ENCODE data around the gene USP6NL. TPM values are rescaled to one million over a fixed set of nuclear protein-coding genes. Genes with fewer than 3 reads are reported as not detected.

Gene USP6NL
- polyA plus RNA-seq, 3 donors = 5.5 to 7.7 (median 6.7) TPM

- no peaks in the 10 kb centered on the region for H3K36me3 ChIP-seq (replicated peaks in 1 of 2; ENCODE audit: control insufficient read depth in 1 of 2, insufficient read depth in 2 of 2, low read length in 2 of 2)
- no peaks in the 10 kb centered on the region for H3K27me3 ChIP-seq (ENCODE audit: control insufficient read depth in 2 of 2, insufficient read depth in 2 of 2, low read length in 2 of 2)
- no peaks in the 10 kb centered on the region for H3K9me3 ChIP-seq (replicated peaks in 1 of 2; ENCODE audit: control insufficient read depth in 1 of 2, insufficient read depth in 1 of 2, low read length in 2 of 2)
- Mint-ChIP-seq H3K27me3 (ENCODE audit: low read depth in 3 of 3) (peaks cover 0 to 11% (median 2%) of the 10 kb centered on the region in 3 donors), H3K4me3 (no peak overlapping the region), H3K36me3 (peaks cover 11 to 15% of the 10 kb centered on the region in 2 donors), H3K4me1 (peaks cover 1% of the 10 kb centered on the region), H3K27ac (peak overlapping the region in 1 of 7 donors; percentile 21), H3K9me3 (peaks cover 0 to 2% (median 0%) of the 10 kb centered on the region in 7 donors)
- no peak overlapping the region for H3K4me3 ChIP-seq (replicated peaks in 1 of 3; ENCODE audit: low read depth in 2 of 3, low read length in 3 of 3)
- no peak overlapping the region for H2AFZ ChIP-seq (ENCODE audit: insufficient read depth, low read depth, low read length, poor library complexity, severe bottlenecking)
- intact Hi-C loops (cut with micrococcal nuclease) = no loop called here
- no peak overlapping the region for H3K27ac ChIP-seq (ENCODE audit: low read depth in 1 of 2, low read length in 2 of 2)
- H3K9ac ChIP-seq (ENCODE audit: insufficient read depth, low read length, poor library complexity, severe bottlenecking) = no peak overlapping the region
- no peaks in the 10 kb centered on the region for H4K20me1 ChIP-seq (ENCODE audit: insufficient read depth, low read length)
- no peak for DNase-seq
- no peak for TF ChIP-seq CTCF (IDR thresholded peaks at IDR 0.05)
- 95% methylated on average over 6 of the region's 8 CpGs for WGBS (ENCODE audit: insufficient coverage)
- no peaks in the 10 kb centered on the region for H3K79me2 ChIP-seq (ENCODE audit: insufficient read depth, low read length)
- no peaks in the 10 kb centered on the region for H3K4me1 ChIP-seq (ENCODE audit: control insufficient read depth in 1 of 2, insufficient read depth in 2 of 2, low read length in 2 of 2)
- no peak overlapping the region for H3K4me2 ChIP-seq (replicated peaks; ENCODE audit: extremely low read depth, low read length, poor library complexity, severe bottlenecking)
Measured at GRCh38 chr10:11454958-11455566, 156.4 kb downstream of the USP6NL start.

- no peak for TF ChIP-seq CTCF (IDR thresholded peaks at IDR 0.05)
- no peaks in the 10 kb centered on the region for H3K4me1 ChIP-seq (ENCODE audit: control insufficient read depth in 1 of 2, insufficient read depth in 2 of 2, low read length in 2 of 2)
- H2AFZ ChIP-seq (ENCODE audit: insufficient read depth, low read depth, low read length, poor library complexity, severe bottlenecking) = no peak overlapping the region
- Mint-ChIP-seq H3K9me3 (peaks cover 0 to 2% (median 0%) of the 10 kb centered on the region in 7 donors), H3K27ac (peak overlapping the region in 1 of 7 donors; percentile 30), H3K36me3 (peaks cover 11% of the 10 kb centered on the region in 2 donors), H3K27me3 (ENCODE audit: low read depth in 3 of 3) (peaks cover 0 to 11% (median 4%) of the 10 kb centered on the region in 3 donors), H3K4me3 (no peak overlapping the region), H3K4me1 (peaks cover 1% of the 10 kb centered on the region)
- no peaks in the 10 kb centered on the region for H4K20me1 ChIP-seq (ENCODE audit: insufficient read depth, low read length)
- no peak overlapping the region for H3K9ac ChIP-seq (ENCODE audit: insufficient read depth, low read length, poor library complexity, severe bottlenecking)
- H3K79me2 ChIP-seq (ENCODE audit: insufficient read depth, low read length) = no peaks in the 10 kb centered on the region
- H3K9me3 ChIP-seq (replicated peaks in 1 of 2; ENCODE audit: control insufficient read depth in 1 of 2, insufficient read depth in 1 of 2, low read length in 2 of 2) = no peaks in the 10 kb centered on the region
- no peak overlapping the region for H3K4me2 ChIP-seq (replicated peaks; ENCODE audit: extremely low read depth, low read length, poor library complexity, severe bottlenecking)
- H3K36me3 ChIP-seq (replicated peaks in 1 of 2; ENCODE audit: control insufficient read depth in 1 of 2, insufficient read depth in 2 of 2, low read length in 2 of 2) = no peaks in the 10 kb centered on the region
- no peaks in the 10 kb centered on the region for H3K27me3 ChIP-seq (ENCODE audit: control insufficient read depth in 2 of 2, insufficient read depth in 2 of 2, low read length in 2 of 2)
- WGBS (ENCODE audit: insufficient coverage) = 100% methylated on average over 3 of the region's 4 CpGs
- H3K27ac ChIP-seq (ENCODE audit: low read depth in 1 of 2, low read length in 2 of 2) = no peak overlapping the region
- DNase-seq = no peak
- no peak overlapping the region for H3K4me3 ChIP-seq (replicated peaks in 1 of 3; ENCODE audit: low read depth in 2 of 3, low read length in 3 of 3)
- intact Hi-C loops (cut with micrococcal nuclease) = no loop called here
Measured at GRCh38 chr10:11454160-11454559, 157.3 kb downstream of the USP6NL start.

Measured in CD14-positive monocyte (primary cell).